Cardiac fibroblast (primary cell): Measurements from ENCODE around the gene DKKL1.

Source experiments
- DNase-seq, 2 donors: peaks; one replicate each; pipeline versions ENCODE4 v3.0.0 to v3.0.0-alpha.2; 2010; ENCODE audit warnings: low read depth in 2 of 2
- H3K4me3 ChIP-seq, 2 donors: replicated peaks in 1 of 2; 1 replicate in 1 of 2; 2 replicates in 1 of 2; pipeline ENCODE4 v1.5.1; 2011; ENCODE audit warnings: low read depth in 2 of 2, low read length in 2 of 2, mild to moderate bottlenecking in 2 of 2, moderate library complexity in 1 of 2
- CTCF ChIP-seq: IDR thresholded peaks from one replicate; pipeline ENCODE4 v1.5.1; 2011; ENCODE audit warnings: low read depth, mild to moderate bottlenecking, low read length, inconsistent platforms

The DKKL1 gene

GRCh38 chr19:49380391-49380790 lies 16.7 kb downstream of the DKKL1 start:
- no peak overlapping the region for H3K4me3 ChIP-seq
- DNase-seq: no peak
- no peak for TF ChIP-seq CTCF

- DNase-seq: no peak
- no peak overlapping the region for H3K4me3 ChIP-seq
- TF ChIP-seq CTCF: no peak
Observed at GRCh38 chr19:49382639-49383038, 19.0 kb downstream of the DKKL1 start.

- no peak overlapping the region for H3K4me3 ChIP-seq
- no peak for TF ChIP-seq CTCF
- DNase-seq: no peak
Observed at GRCh38 chr19:49383599-49383998, 19.9 kb downstream of the DKKL1 start.

DNA sequence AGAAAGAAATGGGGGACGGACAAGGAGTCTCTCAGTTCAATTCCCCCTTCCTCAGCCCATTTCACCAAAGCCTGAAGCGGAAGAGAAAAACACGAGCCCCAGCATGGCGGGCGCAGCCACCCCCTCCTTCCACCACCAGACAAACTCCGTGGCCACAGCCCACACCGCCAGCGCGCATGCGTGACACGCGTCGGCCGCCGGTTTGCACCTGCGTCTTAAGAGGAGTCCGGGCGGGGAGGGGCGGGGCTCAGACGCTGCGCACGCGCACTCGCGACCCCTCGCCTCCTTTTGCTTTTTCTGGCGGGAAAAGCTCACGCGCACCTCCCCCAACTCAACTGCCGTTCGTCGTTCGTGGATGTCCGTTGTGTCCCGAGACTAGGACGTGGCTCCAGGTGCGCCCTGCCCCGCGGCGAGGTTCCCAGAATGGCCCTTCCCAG lies 24.3 kb downstream of the DKKL1 start, which contains the start of gene KASH5:
TSS of gene KASH5 (plus strand) at position 314 of the 437 bp plus-strand sequence. CDS start 2,635 bp downstream, outside the sequence.
- no peak within 1 kb of the TSS for H3K4me3 ChIP-seq
- peak; percentile 15 to 63 for DNase-seq
- no peak for TF ChIP-seq CTCF

DNA sequence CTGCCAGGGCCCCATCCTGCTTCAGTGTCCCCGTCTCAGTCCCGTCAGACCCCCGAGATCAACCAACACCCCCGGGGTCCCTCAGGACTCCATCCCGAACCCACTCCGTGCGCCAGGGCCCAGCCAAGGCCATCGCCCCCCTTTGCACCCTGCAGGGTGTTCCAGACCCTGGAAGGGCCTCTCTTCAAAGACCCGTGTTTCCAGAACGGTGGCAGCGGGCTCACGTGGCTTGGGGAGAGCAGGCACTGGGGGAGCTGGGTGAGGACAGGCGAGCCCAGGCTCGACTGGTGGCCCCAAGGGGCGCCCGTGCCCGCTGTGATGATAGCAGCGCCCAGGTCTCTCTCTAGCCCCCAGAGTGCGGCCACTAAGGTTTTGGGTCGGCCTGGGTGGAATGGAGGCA lies 25.7 kb downstream of the DKKL1 start:
- no peak for DNase-seq
- no peak for TF ChIP-seq CTCF
- no peak overlapping the region for H3K4me3 ChIP-seq

- H3K4me3 ChIP-seq: no peak overlapping the region
- DNase-seq: no peak
- no peak for TF ChIP-seq CTCF
Observed at GRCh38 chr19:49390131-49390928, 26.7 kb downstream of the DKKL1 start.

DNA sequence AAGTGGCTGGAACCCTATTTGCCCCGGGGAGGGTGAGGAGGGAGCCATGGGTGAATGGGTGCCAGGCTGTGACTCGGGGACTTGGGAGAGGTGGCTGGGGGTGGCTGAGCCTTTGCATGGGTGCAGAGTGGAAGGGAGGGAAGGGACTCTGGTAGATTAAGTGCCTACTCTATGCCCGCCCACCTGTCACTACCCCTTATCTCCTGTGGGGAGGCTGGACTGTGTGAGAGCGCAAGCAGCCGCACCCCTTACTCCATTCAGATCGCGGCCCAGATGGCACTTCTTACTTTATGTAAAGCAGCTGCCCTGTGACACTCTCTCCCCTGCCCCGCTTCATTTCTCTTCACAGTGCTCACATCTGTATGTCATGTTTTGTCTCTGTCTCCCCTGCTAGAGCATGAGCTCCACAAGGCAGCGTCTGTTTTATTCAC lies 27.3 kb downstream of the DKKL1 start:
- DNase-seq: no peak
- TF ChIP-seq CTCF: no peak
- no peak overlapping the region for H3K4me3 ChIP-seq
